HCT116 (cell line): ENCODE measurements around the gene SMAD7. TPM values are rescaled to one million over a fixed set of nuclear protein-coding genes. Genes with fewer than 3 reads are reported as not detected.

ENCODE experiments used
- ATAC-seq: fragments of 200-7000 bp; cut with Tn5 transposase; 2 replicates; pipeline ENCODE4 v1.9.1; 2020; ENCODE audit warnings: mild to moderate bottlenecking, moderate library complexity
- BruUV-seq: library from RNA; stranded (reverse); fragments of 400-500 nt; replicated peaks from 2 replicates; lab custom pipeline; 2021; lab: Mats Ljungman, UMichigan
- CTCF ChIA-PET: fragments of 300-600 bp; sonication (Branson Sonifier 250); formaldehyde crosslinking; loops from one replicate; lab custom pipeline; 2021; ENCODE audit warnings: antibody characterized with exemption; lab: Charles Lee
- POLR2A ChIA-PET: fragments of 300-600, 350-600 bp; sonication (Branson Sonifier 250); formaldehyde crosslinking; loops from one replicate; lab custom pipeline; 2021; ENCODE audit warnings: antibody characterized with exemption; lab: Charles Lee
- RAD21 ChIA-PET, 2 experiments: fragments of 300-600 bp; sonication (Branson Sonifier 250); formaldehyde crosslinking; loops; one replicate each; lab custom pipeline; 2023; ENCODE audit warnings: low total read pairs in 2 of 2; ENCODE audit not compliant: uncharacterized antibody in 2 of 2, unreplicated experiment in 2 of 2, low non-redundant PET in 1 of 2; lab: Charles Lee
- DNase-seq: peaks from one replicate; pipeline ENCODE4 v3.0.0-alpha.2; 2010; ENCODE audit warnings: low read depth, low spot score
- H2AFZ ChIP-seq: fragments of 200-600 bp; shearing (Covaris generic), sonication (generic); 2 replicates; pipeline ENCODE4 v1.6.1; 2017; ENCODE audit warnings: low read depth, mixed run types, mixed read lengths, antibody characterized with exemption, low read length; ENCODE audit not compliant: poor library complexity, severe bottlenecking
- H3K27ac ChIP-seq: 2 replicates; pipeline ENCODE4 v1.5.1; 2012; ENCODE audit warnings: low read depth, low read length
- H3K27me3 ChIP-seq: fragments of 200-600 bp; sonication (generic); 2 replicates; pipeline ENCODE4 v1.6.1; 2016; ENCODE audit warnings: mixed run types, low read length, mixed read lengths; ENCODE audit not compliant: insufficient read depth
- H3K36me3 ChIP-seq, 2 experiments: fragments of 200-500 bp in 1 of 2; fragments of 200-600 bp in 1 of 2; sonication (Bioruptor generic) in 1 of 2; sonication (generic) in 1 of 2; 2 replicates each; pipeline versions ENCODE4 v1.5.1 to v1.6.1; 2014 to 2016; ENCODE audit warnings: low read length in 2 of 2, inconsistent platforms in 1 of 2, mixed read lengths in 1 of 2, mixed run types in 1 of 2; ENCODE audit not compliant: insufficient read depth in 2 of 2, control insufficient read depth in 1 of 2
- H3K4me1 ChIP-seq, 2 experiments: fragments of 200-600 bp in 1 of 2; sonication (generic) in 1 of 2; 2 replicates each; pipeline versions ENCODE4 v1.5.1 to v1.6.1; 2012 to 2017; ENCODE audit warnings: low read length in 2 of 2, inconsistent platforms in 1 of 2, mild to moderate bottlenecking in 1 of 2, mixed read lengths in 1 of 2, mixed run types in 1 of 2, moderate library complexity in 1 of 2; ENCODE audit not compliant: insufficient read depth in 2 of 2, control insufficient read depth in 1 of 2
- H3K4me2 ChIP-seq: fragments of 200-600 bp; sonication (generic); 2 replicates; pipeline ENCODE4 v1.6.1; 2017; ENCODE audit warnings: mixed run types, low read length, mixed read lengths
- H3K4me3 ChIP-seq, 2 experiments: fragments of 200-600 bp in 1 of 2; sonication (generic) in 1 of 2; replicated peaks in 1 of 2; 2 replicates each; pipeline ENCODE4 v1.5.1; 2011 to 2016; ENCODE audit warnings: low read length in 2 of 2, control low read depth in 1 of 2, low read depth in 1 of 2, mild to moderate bottlenecking in 1 of 2, mixed read lengths in 1 of 2, mixed run types in 1 of 2
- H3K79me2 ChIP-seq: fragments of 200-600 bp; sonication (generic); 2 replicates; pipeline ENCODE4 v1.6.1; 2017; ENCODE audit warnings: mild to moderate bottlenecking, mixed run types, low read length, moderate library complexity, mixed read lengths; ENCODE audit not compliant: insufficient read depth
- H3K9ac ChIP-seq: fragments of 200-600 bp; sonication (generic); 2 replicates; pipeline ENCODE4 v1.6.1; 2016; ENCODE audit warnings: low read length, mixed read lengths
- H3K9me2 ChIP-seq: fragments of 200-600 bp; sonication (generic), shearing (Covaris generic); 2 replicates; pipeline ENCODE4 v1.6.1; 2017; ENCODE audit warnings: mixed run types, mild to moderate bottlenecking, moderate library complexity; ENCODE audit not compliant: insufficient read depth
- H3K9me3 ChIP-seq, 2 experiments: fragments of 200-500 bp in 1 of 2; fragments of 200-600 bp in 1 of 2; sonication (Bioruptor generic) in 1 of 2; sonication (generic) in 1 of 2; 2 replicates each; pipeline ENCODE4 v1.6.1; 2014 to 2017; ENCODE audit warnings: low read length in 2 of 2, mixed read lengths in 2 of 2, inconsistent platforms in 1 of 2, low read depth in 1 of 2, mild to moderate bottlenecking in 1 of 2, mixed run types in 1 of 2, moderate library complexity in 1 of 2; ENCODE audit not compliant: control insufficient read depth in 1 of 2, insufficient read depth in 1 of 2
- H4K20me1 ChIP-seq: fragments of 200-600 bp; sonication (generic), shearing (Covaris generic); 2 replicates; pipeline ENCODE4 v1.6.1; 2017; ENCODE audit warnings: mixed run types, mild to moderate bottlenecking, moderate library complexity; ENCODE audit not compliant: insufficient read depth
- CBX3 ChIP-seq: IDR thresholded peaks from 2 replicates; pipeline ENCODE4 v1.6.1; 2012; ENCODE audit warnings: low read depth
- CEBPB ChIP-seq: IDR thresholded peaks from 2 replicates; pipeline ENCODE4 v1.6.1; 2012; ENCODE audit warnings: low read depth
- EGR1 ChIP-seq: IDR thresholded peaks from 2 replicates; pipeline ENCODE4 v1.6.1; 2012; ENCODE audit warnings: low read depth
- FOSL1 ChIP-seq: IDR thresholded peaks from 2 replicates; pipeline ENCODE4 v1.6.1; 2012; ENCODE audit warnings: low read depth
- JUND ChIP-seq: IDR thresholded peaks from 2 replicates; pipeline ENCODE4 v1.6.1; 2012
- POLR2A ChIP-seq: IDR thresholded peaks from 2 replicates; pipeline ENCODE4 v1.7.0; 2011; ENCODE audit warnings: borderline replicate concordance; ENCODE audit not compliant: insufficient read depth, insufficient read length; ENCODE audit errors: extremely low read depth
- POLR2AphosphoS5 ChIP-seq: IDR thresholded peaks from 2 replicates; pipeline ENCODE4 v1.6.1; 2011; ENCODE audit warnings: mild to moderate bottlenecking, low read depth, low read length, moderate library complexity
- RAD21 ChIP-seq: IDR thresholded peaks from 2 replicates; pipeline ENCODE4 v1.6.1; 2012; ENCODE audit warnings: low read depth, mild to moderate bottlenecking
- SIN3A ChIP-seq: IDR thresholded peaks from 2 replicates; pipeline ENCODE4 v1.6.1; 2012; ENCODE audit warnings: low read depth
- SP1 ChIP-seq: IDR thresholded peaks from 2 replicates; pipeline ENCODE4 v1.6.1; 2012; ENCODE audit warnings: low read depth
- SRF ChIP-seq: IDR thresholded peaks from 2 replicates; pipeline ENCODE4 v1.6.1; 2012; ENCODE audit warnings: low read depth
- TCF7L2 ChIP-seq: IDR thresholded peaks from 2 replicates; pipeline ENCODE4 v1.7.0; 2011; ENCODE audit warnings: borderline replicate concordance, inconsistent platforms; ENCODE audit not compliant: insufficient read depth, insufficient read length; ENCODE audit errors: extremely low read depth
- YY1 ChIP-seq: IDR thresholded peaks from 2 replicates; pipeline ENCODE4 v1.6.1; 2011; ENCODE audit warnings: low read length, low read depth, moderate library complexity, mild to moderate bottlenecking; ENCODE audit not compliant: insufficient replicate concordance; ENCODE audit errors: extremely low read depth
- ZFX ChIP-seq: fragments of 450-650 bp; IDR thresholded peaks from 2 replicates; pipeline ENCODE4 v1.6.1; 2017
- ZNF274 ChIP-seq: fragments of 200-500 bp; sonication (Bioruptor generic); IDR thresholded peaks from 2 replicates; pipeline ENCODE4 v1.6.1; 2014; ENCODE audit warnings: mild to moderate bottlenecking, low read depth, low read length, inconsistent platforms
- intact Hi-C: fragments of 100-400 bp; cut with micrococcal nuclease; formaldehyde crosslinking; loops from 2 replicates; pipeline ENCODE4 v1.10.0; 2022
- total RNA-seq: library from RNA; stranded (reverse); gene quantifications from one replicate; pipeline ENCODE4 v1.2.1, GENCODE V29; 2021; ENCODE audit not compliant: unreplicated experiment
- TF ChIP-seq, protein P1 (sequence below): IDR thresholded peaks from 2 replicates; pipeline ENCODE4 v1.6.1; 2012; ENCODE audit warnings: low read depth
- TF ChIP-seq, protein P2 (sequence below): IDR thresholded peaks from 2 replicates; pipeline ENCODE4 v1.6.1; 2011; ENCODE audit warnings: mild to moderate bottlenecking, low read length, moderate library complexity; ENCODE audit not compliant: insufficient replicate concordance; ENCODE audit errors: extremely low read depth
- TF ChIP-seq, protein P3 (sequence below): IDR thresholded peaks from 2 replicates; pipeline ENCODE4 v1.6.1; 2012
- TF ChIP-seq, protein P4 (sequence below), 3 experiments: fragments of 200-600 bp in 1 of 3; sonication (generic) in 1 of 3; IDR thresholded peaks in 2 of 3; conservative IDR thresholded peaks in 1 of 3; 2 replicates each; pipeline ENCODE4 v1.5.1; 2012 to 2017; ENCODE audit warnings: low read depth in 2 of 3, low read length in 2 of 3, antibody characterized with exemption in 1 of 3, borderline replicate concordance in 1 of 3, control low read depth in 1 of 3, mild to moderate bottlenecking in 1 of 3, mixed read lengths in 1 of 3, mixed run types in 1 of 3, moderate library complexity in 1 of 3; ENCODE audit not compliant: insufficient read depth in 1 of 3

Gene SMAD7
- total RNA-seq, 1 experiment from 2014 or later, result 7.2 TPM

DNA sequence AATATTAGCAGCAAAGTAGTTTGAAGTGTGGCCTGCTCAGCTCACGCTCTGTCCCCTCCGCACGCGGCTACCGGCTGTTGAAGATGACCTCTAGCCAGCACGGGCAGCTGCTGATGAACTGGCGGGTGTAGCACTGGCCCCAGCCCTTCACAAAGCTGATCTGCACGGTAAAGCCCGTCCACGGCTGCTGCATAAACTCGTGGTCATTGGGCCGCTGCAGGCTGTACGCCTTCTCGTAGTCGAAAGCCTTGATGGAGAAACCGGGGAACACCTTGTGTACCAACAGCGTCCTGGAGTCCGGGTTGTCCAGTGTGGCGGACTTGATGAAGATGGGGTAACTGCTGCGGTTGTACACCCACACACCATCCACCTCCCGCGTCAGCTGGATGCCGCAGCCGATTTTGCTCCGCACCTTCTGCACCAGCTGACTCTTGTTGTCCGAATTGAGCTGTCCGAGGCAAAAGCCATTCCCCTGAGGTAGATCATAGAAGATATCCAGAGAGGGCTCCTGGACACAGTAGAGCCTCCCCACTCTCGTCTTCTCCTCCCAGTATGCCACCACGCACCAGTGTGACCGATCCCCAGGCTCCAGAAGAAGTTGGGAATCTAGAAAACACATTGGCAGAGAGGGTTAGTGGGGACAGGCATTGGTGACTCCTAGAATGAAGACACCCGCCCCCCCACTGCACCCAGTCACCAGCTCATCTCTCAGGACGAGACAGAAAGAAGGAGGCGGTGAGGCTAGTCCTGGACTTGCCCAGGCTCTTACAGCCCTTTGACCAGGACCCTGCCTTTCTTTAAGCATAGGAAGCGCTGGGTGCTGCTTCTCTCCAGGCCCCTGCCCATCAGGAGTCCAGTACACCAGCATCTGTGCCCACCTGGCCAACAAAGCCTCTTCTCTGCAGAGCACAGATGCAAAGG is 29.2 kb downstream of the SMAD7 start:
- intact Hi-C loops, result no loop called here

More for the DNA sequence above, 29.2 kb downstream of the SMAD7 start:
- ChIA-PET CTCF (no interaction called here), RAD21 (no interaction called here), POLR2A (no interaction called here)
- DNase-seq (no peak), ATAC-seq (no peak)
- BruUV-seq, result no TSS peak
- TF ChIP-seq JUND, result no peak
- no peak for TF ChIP-seq CEBPB
- TF ChIP-seq, protein P1, sequence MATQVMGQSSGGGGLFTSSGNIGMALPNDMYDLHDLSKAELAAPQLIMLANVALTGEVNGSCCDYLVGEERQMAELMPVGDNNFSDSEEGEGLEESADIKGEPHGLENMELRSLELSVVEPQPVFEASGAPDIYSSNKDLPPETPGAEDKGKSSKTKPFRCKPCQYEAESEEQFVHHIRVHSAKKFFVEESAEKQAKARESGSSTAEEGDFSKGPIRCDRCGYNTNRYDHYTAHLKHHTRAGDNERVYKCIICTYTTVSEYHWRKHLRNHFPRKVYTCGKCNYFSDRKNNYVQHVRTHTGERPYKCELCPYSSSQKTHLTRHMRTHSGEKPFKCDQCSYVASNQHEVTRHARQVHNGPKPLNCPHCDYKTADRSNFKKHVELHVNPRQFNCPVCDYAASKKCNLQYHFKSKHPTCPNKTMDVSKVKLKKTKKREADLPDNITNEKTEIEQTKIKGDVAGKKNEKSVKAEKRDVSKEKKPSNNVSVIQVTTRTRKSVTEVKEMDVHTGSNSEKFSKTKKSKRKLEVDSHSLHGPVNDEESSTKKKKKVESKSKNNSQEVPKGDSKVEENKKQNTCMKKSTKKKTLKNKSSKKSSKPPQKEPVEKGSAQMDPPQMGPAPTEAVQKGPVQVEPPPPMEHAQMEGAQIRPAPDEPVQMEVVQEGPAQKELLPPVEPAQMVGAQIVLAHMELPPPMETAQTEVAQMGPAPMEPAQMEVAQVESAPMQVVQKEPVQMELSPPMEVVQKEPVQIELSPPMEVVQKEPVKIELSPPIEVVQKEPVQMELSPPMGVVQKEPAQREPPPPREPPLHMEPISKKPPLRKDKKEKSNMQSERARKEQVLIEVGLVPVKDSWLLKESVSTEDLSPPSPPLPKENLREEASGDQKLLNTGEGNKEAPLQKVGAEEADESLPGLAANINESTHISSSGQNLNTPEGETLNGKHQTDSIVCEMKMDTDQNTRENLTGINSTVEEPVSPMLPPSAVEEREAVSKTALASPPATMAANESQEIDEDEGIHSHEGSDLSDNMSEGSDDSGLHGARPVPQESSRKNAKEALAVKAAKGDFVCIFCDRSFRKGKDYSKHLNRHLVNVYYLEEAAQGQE, result no peak
- no peak for TF ChIP-seq EGR1
- TF ChIP-seq YY1, result no peak
- TF ChIP-seq, protein P2, sequence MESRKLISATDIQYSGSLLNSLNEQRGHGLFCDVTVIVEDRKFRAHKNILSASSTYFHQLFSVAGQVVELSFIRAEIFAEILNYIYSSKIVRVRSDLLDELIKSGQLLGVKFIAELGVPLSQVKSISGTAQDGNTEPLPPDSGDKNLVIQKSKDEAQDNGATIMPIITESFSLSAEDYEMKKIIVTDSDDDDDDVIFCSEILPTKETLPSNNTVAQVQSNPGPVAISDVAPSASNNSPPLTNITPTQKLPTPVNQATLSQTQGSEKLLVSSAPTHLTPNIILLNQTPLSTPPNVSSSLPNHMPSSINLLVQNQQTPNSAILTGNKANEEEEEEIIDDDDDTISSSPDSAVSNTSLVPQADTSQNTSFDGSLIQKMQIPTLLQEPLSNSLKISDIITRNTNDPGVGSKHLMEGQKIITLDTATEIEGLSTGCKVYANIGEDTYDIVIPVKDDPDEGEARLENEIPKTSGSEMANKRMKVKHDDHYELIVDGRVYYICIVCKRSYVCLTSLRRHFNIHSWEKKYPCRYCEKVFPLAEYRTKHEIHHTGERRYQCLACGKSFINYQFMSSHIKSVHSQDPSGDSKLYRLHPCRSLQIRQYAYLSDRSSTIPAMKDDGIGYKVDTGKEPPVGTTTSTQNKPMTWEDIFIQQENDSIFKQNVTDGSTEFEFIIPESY, result no peak
- TF ChIP-seq ZFX, result no peak
- TF ChIP-seq SIN3A, result no peak
- no peak for TF ChIP-seq FOSL1
- TF ChIP-seq, protein P3, sequence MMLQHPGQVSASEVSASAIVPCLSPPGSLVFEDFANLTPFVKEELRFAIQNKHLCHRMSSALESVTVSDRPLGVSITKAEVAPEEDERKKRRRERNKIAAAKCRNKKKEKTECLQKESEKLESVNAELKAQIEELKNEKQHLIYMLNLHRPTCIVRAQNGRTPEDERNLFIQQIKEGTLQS, result no peak
- no peak for TF ChIP-seq TCF7L2
- TF ChIP-seq CBX3, result no peak
- no peak for TF ChIP-seq SP1
- no peak for TF ChIP-seq POLR2A
- no peak for TF ChIP-seq RAD21
- no peak for TF ChIP-seq SRF
- TF ChIP-seq, protein P4, sequence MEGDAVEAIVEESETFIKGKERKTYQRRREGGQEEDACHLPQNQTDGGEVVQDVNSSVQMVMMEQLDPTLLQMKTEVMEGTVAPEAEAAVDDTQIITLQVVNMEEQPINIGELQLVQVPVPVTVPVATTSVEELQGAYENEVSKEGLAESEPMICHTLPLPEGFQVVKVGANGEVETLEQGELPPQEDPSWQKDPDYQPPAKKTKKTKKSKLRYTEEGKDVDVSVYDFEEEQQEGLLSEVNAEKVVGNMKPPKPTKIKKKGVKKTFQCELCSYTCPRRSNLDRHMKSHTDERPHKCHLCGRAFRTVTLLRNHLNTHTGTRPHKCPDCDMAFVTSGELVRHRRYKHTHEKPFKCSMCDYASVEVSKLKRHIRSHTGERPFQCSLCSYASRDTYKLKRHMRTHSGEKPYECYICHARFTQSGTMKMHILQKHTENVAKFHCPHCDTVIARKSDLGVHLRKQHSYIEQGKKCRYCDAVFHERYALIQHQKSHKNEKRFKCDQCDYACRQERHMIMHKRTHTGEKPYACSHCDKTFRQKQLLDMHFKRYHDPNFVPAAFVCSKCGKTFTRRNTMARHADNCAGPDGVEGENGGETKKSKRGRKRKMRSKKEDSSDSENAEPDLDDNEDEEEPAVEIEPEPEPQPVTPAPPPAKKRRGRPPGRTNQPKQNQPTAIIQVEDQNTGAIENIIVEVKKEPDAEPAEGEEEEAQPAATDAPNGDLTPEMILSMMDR (IDR thresholded peaks at IDR 0.05 in 2 of 3, conservative IDR thresholded peaks at IDR 0.05 in 1 of 3; ENCODE audit: borderline replicate concordance in 1 of 3, insufficient read depth in 1 of 3, low read depth in 2 of 3, low read length in 2 of 3), result no peak
- no peak for TF ChIP-seq POLR2AphosphoS5
- no peak for TF ChIP-seq ZNF274
- no peaks in the 10 kb centered on the region for H4K20me1 ChIP-seq
- no peak overlapping the region for H3K9ac ChIP-seq
- H3K4me2 ChIP-seq, result no peak overlapping the region
- no peak overlapping the region for H2AFZ ChIP-seq
- peaks cover 25 to 31% of the 10 kb centered on the region in 2 experiments for H3K4me1 ChIP-seq
- no peaks in the 10 kb centered on the region for H3K9me3 ChIP-seq
- H3K27ac ChIP-seq, result no peak overlapping the region
- H3K27me3 ChIP-seq, result no peaks in the 10 kb centered on the region
- H3K79me2 ChIP-seq, result no peaks in the 10 kb centered on the region
- H3K36me3 ChIP-seq, result peaks cover 0 to 2% of the 10 kb centered on the region in 2 experiments; a peak in 1 of 4 replicates
- no peaks in the 10 kb centered on the region for H3K9me2 ChIP-seq
- H3K4me3 ChIP-seq, result no peak overlapping the region
